MG63 (cell line): Measurements from ENCODE around the gene AGER. TPM values are rescaled to one million over a fixed set of nuclear protein-coding genes. Genes with fewer than 3 reads are reported as not detected.
A peak's percentile ranks its signal among the peaks of the same experiment; 100 is the strongest.

Experiments used
- DNase-seq: peaks from one replicate; pipeline ENCODE4 v3.0.0-alpha.2; 2020
- H3K27me3 ChIP-seq: fragments of 250-450 bp; sonication (Bioruptor Pico); 2 replicates; pipeline ENCODE4 v1.5.1; 2020; ENCODE audit warnings: mild to moderate bottlenecking, moderate library complexity
- H3K36me3 ChIP-seq: fragments of 250-450 bp; sonication (Bioruptor Pico); 2 replicates; pipeline ENCODE4 v1.5.1; 2020; ENCODE audit warnings: mild to moderate bottlenecking, moderate library complexity
- H3K4me3 ChIP-seq: fragments of 250-450 bp; sonication (Bioruptor Pico); 2 replicates; pipeline ENCODE4 v1.5.1; 2020; ENCODE audit warnings: mild to moderate bottlenecking, moderate library complexity
- H3K9me3 ChIP-seq: fragments of 250-450 bp; sonication (Bioruptor Pico); 2 replicates; pipeline ENCODE4 v1.5.1; 2020; ENCODE audit warnings: mild to moderate bottlenecking, moderate library complexity
- total RNA-seq: library from RNA; depleted of rRNA; stranded (reverse); fragments of >200 nt; shearing (Covaris generic); gene quantifications from 2 replicates; pipeline ENCODE4 v1.2.3, GENCODE V29; 2014; ENCODE audit warnings: low replicate concordance

AGER gene
- total RNA-seq, 1 experiment from 2014 or later, result 1.4 TPM

- Histone ChIP-seq H3K36me3 (no peaks in the 10 kb centered on the region), H3K9me3 (no peaks in the 10 kb centered on the region), H3K27me3 (no peaks in the 10 kb centered on the region), H3K4me3 (no peak overlapping the region)
- DNase-seq, result no peak
These were observed 4.2 kb downstream of the AGER start for GRCh38 chr6:32179766-32180405.

- no peak for DNase-seq
- peak overlapping the region; percentile 66 for H3K4me3 ChIP-seq
- H3K27me3 ChIP-seq, result no peaks in the 10 kb centered on the region
- no peaks in the 10 kb centered on the region for H3K9me3 ChIP-seq
- H3K36me3 ChIP-seq, result no peaks in the 10 kb centered on the region
These were observed 5.3 kb downstream of the AGER start for GRCh38 chr6:32178547-32179440.

GRCh38 chr6:32177788-32178546, 6.1 kb downstream of the AGER start, which contains the start of gene RNF5:
Gene RNF5, plus strand, starts transcription at chr6:32178405. Its CDS starts 107 bp downstream, at chr6:32178512.
- Histone ChIP-seq H3K36me3 (no peaks in the 10 kb centered on the region), H3K27me3 (no peaks in the 10 kb centered on the region), H3K9me3 (no peaks in the 10 kb centered on the region), H3K4me3 (peak within 1 kb of the TSS; percentile 66)
- DNase-seq, result peak; percentile 95

GRCh38 chr6:32177183-32177787, 6.8 kb downstream of the AGER start:
- H3K27me3 ChIP-seq, result no peaks in the 10 kb centered on the region
- H3K9me3 ChIP-seq, result no peaks in the 10 kb centered on the region
- H3K4me3 ChIP-seq, result peak overlapping the region; percentile 66
- no peak for DNase-seq
- no peaks in the 10 kb centered on the region for H3K36me3 ChIP-seq

- DNase-seq, result no peak
- H3K9me3 ChIP-seq, result no peaks in the 10 kb centered on the region
- no peaks in the 10 kb centered on the region for H3K36me3 ChIP-seq
- H3K4me3 ChIP-seq, result peak overlapping the region; percentile 66
- H3K27me3 ChIP-seq, result no peaks in the 10 kb centered on the region
These were observed 7.4 kb downstream of the AGER start for GRCh38 chr6:32176476-32177182.

- H3K4me3 ChIP-seq, result peak within 1 kb of the TSS; percentile 66
- H3K27me3 ChIP-seq, result no peaks in the 10 kb centered on the region
- DNase-seq, result peak; percentile 95
- H3K36me3 ChIP-seq, result no peaks in the 10 kb centered on the region
- no peaks in the 10 kb centered on the region for H3K9me3 ChIP-seq
These were observed 8.2 kb downstream of the AGER start, which contains the start of gene AGPAT1 for GRCh38 chr6:32175711-32176475. Gene AGPAT1, minus strand, starts transcription at chr6:32176084. Its CDS starts 4,588 bp downstream, at chr6:32171496.

- Histone ChIP-seq H3K27me3 (no peaks in the 10 kb centered on the region), H3K4me3 (peak overlapping the region; percentile 66)
- DNase-seq, result no peak
These were observed 8.7 kb downstream of the AGER start for GRCh38 chr6:32175322-32175710.

GRCh38 chr6:32174416-32174815, 9.6 kb downstream of the AGER start:
- DNase-seq, result no peak
- H3K4me3 ChIP-seq, result no peak overlapping the region

More at GRCh38 chr6:32175322-32175710, 8.7 kb downstream of the AGER start:
- H3K9me3 ChIP-seq, result no peaks in the 10 kb centered on the region
- H3K36me3 ChIP-seq, result no peaks in the 10 kb centered on the region

GRCh38 chr6:32173051-32173727, 10.9 kb downstream of the AGER start:
- Histone ChIP-seq H3K4me3 (no peak overlapping the region), H3K9me3 (no peaks in the 10 kb centered on the region), H3K36me3 (no peaks in the 10 kb centered on the region), H3K27me3 (no peaks in the 10 kb centered on the region)
- no peak for DNase-seq

More at GRCh38 chr6:32174416-32174815, 9.6 kb downstream of the AGER start:
- Histone ChIP-seq H3K9me3 (no peaks in the 10 kb centered on the region), H3K27me3 (no peaks in the 10 kb centered on the region), H3K36me3 (no peaks in the 10 kb centered on the region)

GRCh38 chr6:32171234-32171633, 12.8 kb downstream of the AGER start:
- Histone ChIP-seq H3K9me3 (no peaks in the 10 kb centered on the region), H3K4me3 (no peak overlapping the region), H3K27me3 (no peaks in the 10 kb centered on the region), H3K36me3 (no peaks in the 10 kb centered on the region)
- DNase-seq, result no peak

GRCh38 chr6:32170294-32170693, 13.8 kb downstream of the AGER start:
- DNase-seq, result no peak

GRCh38 chr6:32168807-32169591, 15.1 kb downstream of the AGER start:
- H3K9me3 ChIP-seq, result no peaks in the 10 kb centered on the region
- no peak for DNase-seq
- no peak overlapping the region for H3K4me3 ChIP-seq
- H3K36me3 ChIP-seq, result no peaks in the 10 kb centered on the region
- no peaks in the 10 kb centered on the region for H3K27me3 ChIP-seq

More at GRCh38 chr6:32170294-32170693, 13.8 kb downstream of the AGER start:
- Histone ChIP-seq H3K4me3 (no peak overlapping the region), H3K9me3 (no peaks in the 10 kb centered on the region), H3K36me3 (no peaks in the 10 kb centered on the region), H3K27me3 (no peaks in the 10 kb centered on the region)

- Histone ChIP-seq H3K9me3 (no peaks in the 10 kb centered on the region), H3K36me3 (no peaks in the 10 kb centered on the region)
- no peak for DNase-seq
These were observed 15.7 kb downstream of the AGER start for GRCh38 chr6:32168350-32168749.

GRCh38 chr6:32167761-32168262, 16.2 kb downstream of the AGER start:
- Histone ChIP-seq H3K4me3 (no peak overlapping the region), H3K9me3 (no peaks in the 10 kb centered on the region), H3K36me3 (no peaks in the 10 kb centered on the region), H3K27me3 (no peaks in the 10 kb centered on the region)
- no peak for DNase-seq

More at GRCh38 chr6:32168350-32168749, 15.7 kb downstream of the AGER start:
- no peak overlapping the region for H3K4me3 ChIP-seq
- no peaks in the 10 kb centered on the region for H3K27me3 ChIP-seq
